SK-N-SH (cell line): ENCODE results near the gene TECPR2. TPM values are rescaled to one million over a fixed set of nuclear protein-coding genes. Genes with fewer than 3 reads are reported as not detected.

Experiments
- CTCF ChIA-PET: fragments of 300-600, 350-600 bp; formaldehyde crosslinking; extraction: SDS; loops from one replicate; lab custom pipeline; 2021; lab: Yijun Ruan, JAX
- POLR2A ChIA-PET: fragments of 350-600 bp; sonication (Branson Sonifier 250); formaldehyde crosslinking; extraction: SDS; loops from one replicate; lab custom pipeline; 2020; ENCODE audit warnings: antibody characterized with exemption, inconsistent platforms; lab: Yijun Ruan, JAX
- DNase-seq: peaks from one replicate; pipeline ENCODE4 v3.0.0; 2012
- H2AFZ ChIP-seq: fragments of 200-600 bp; sonication (generic); 2 replicates; pipeline ENCODE4 v1.8.1; 2016; ENCODE audit warnings: antibody characterized with exemption, mild to moderate bottlenecking, low read depth
- H3F3A ChIP-seq: fragments of 200-600 bp; sonication (generic); replicated peaks from 2 replicates; pipeline ENCODE3; 2016; ENCODE audit warnings: antibody characterized with exemption, mild to moderate bottlenecking; ENCODE audit not compliant: insufficient read depth
- H3K27ac ChIP-seq, 2 experiments: fragments of 200-500 bp in 1 of 2; fragments of 200-600 bp in 1 of 2; sonication (Bioruptor generic) in 1 of 2; sonication (generic), shearing (Covaris generic) in 1 of 2; 2 replicates each; pipeline versions ENCODE4 v1.5.1 to v1.6.1; 2014 to 2016; ENCODE audit warnings: low read depth in 2 of 2, inconsistent platforms in 1 of 2, low read length in 1 of 2, mild to moderate bottlenecking in 1 of 2, mixed read lengths in 1 of 2
- H3K27me3 ChIP-seq: fragments of 200-600 bp; sonication (generic), shearing (Covaris generic); 2 replicates; pipeline ENCODE4 v1.6.1; 2016; ENCODE audit warnings: mixed run types; ENCODE audit not compliant: insufficient read depth
- H3K36me3 ChIP-seq, 2 experiments: fragments of 200-500 bp in 1 of 2; fragments of 200-600 bp in 1 of 2; sonication (Bioruptor generic) in 1 of 2; sonication (generic) in 1 of 2; replicated peaks in 1 of 2; 2 replicates each; pipeline versions ENCODE3 to v1.5.1; 2014 to 2016; ENCODE audit warnings: low read length in 1 of 2, mild to moderate bottlenecking in 1 of 2; ENCODE audit not compliant: insufficient read depth in 2 of 2, control insufficient read depth in 1 of 2
- H3K4me1 ChIP-seq, 2 experiments: fragments of 200-500 bp in 1 of 2; fragments of 200-600 bp in 1 of 2; sonication (Bioruptor generic) in 1 of 2; sonication (generic), shearing (Covaris generic) in 1 of 2; 2 replicates each; pipeline versions ENCODE4 v1.5.1 to v1.6.1; 2014 to 2016; ENCODE audit warnings: low read depth in 1 of 2, low read length in 1 of 2, mixed run types in 1 of 2; ENCODE audit not compliant: insufficient read depth in 2 of 2, control insufficient read depth in 1 of 2
- H3K4me2 ChIP-seq: fragments of 200-600 bp; sonication (generic), shearing (Covaris generic); 2 replicates; pipeline ENCODE4 v1.6.1; 2017; ENCODE audit warnings: mixed run types
- H3K4me3 ChIP-seq, 2 experiments: fragments of 200-500 bp in 1 of 2; fragments of 200-600 bp in 1 of 2; sonication (Bioruptor generic) in 1 of 2; sonication (generic), shearing (Covaris generic) in 1 of 2; 2 replicates each; pipeline versions ENCODE4 v1.5.1 to v1.8.1; 2014 to 2016; ENCODE audit warnings: low read depth in 2 of 2, inconsistent platforms in 1 of 2, low read length in 1 of 2, mild to moderate bottlenecking in 1 of 2, mixed read lengths in 1 of 2, moderate library complexity in 1 of 2
- H3K79me2 ChIP-seq: fragments of 200-600 bp; sonication (generic); 2 replicates; pipeline ENCODE4 v1.8.1; 2017; ENCODE audit warnings: mild to moderate bottlenecking; ENCODE audit not compliant: insufficient read depth
- H3K9ac ChIP-seq: fragments of 200-600 bp; sonication (generic); 2 replicates; pipeline ENCODE4 v1.6.1; 2017; ENCODE audit warnings: mixed run types
- H3K9me2 ChIP-seq: fragments of 200-600 bp; sonication (generic); 2 replicates; pipeline ENCODE4 v1.6.1; 2017; ENCODE audit warnings: mixed run types
- H3K9me3 ChIP-seq: fragments of 200-600 bp; sonication (generic); 2 replicates; pipeline ENCODE4 v1.6.1; 2017; ENCODE audit warnings: mixed run types, mild to moderate bottlenecking, moderate library complexity
- H4K20me1 ChIP-seq: fragments of 200-600 bp; sonication (generic); 2 replicates; pipeline ENCODE4 v1.6.1; 2017; ENCODE audit warnings: mild to moderate bottlenecking, mixed run types; ENCODE audit not compliant: insufficient read depth
- CHD2 ChIP-seq: fragments of 150-350 bp; IDR thresholded peaks from 2 replicates; pipeline ENCODE4 v1.6.1; 2018; ENCODE audit warnings: low read length; ENCODE audit not compliant: partially characterized antibody
- ELF1 ChIP-seq: IDR thresholded peaks from 2 replicates; pipeline ENCODE4 v1.4.0; 2012
- EP300 ChIP-seq, 2 experiments: IDR thresholded peaks; 2 replicates each; pipeline versions ENCODE4 v1.4.0 to v1.6.1; 2012; ENCODE audit warnings: borderline replicate concordance in 1 of 2, low read depth in 1 of 2, low read length in 1 of 2
- FOXM1 ChIP-seq: IDR thresholded peaks from 2 replicates; pipeline ENCODE4 v1.4.0; 2012; ENCODE audit warnings: low read depth, mild to moderate bottlenecking
- GABPA ChIP-seq: IDR thresholded peaks from 2 replicates; pipeline ENCODE4 v1.4.0; 2012; ENCODE audit warnings: low read depth, mild to moderate bottlenecking
- NRF1 ChIP-seq: IDR thresholded peaks from 2 replicates; pipeline ENCODE4 v1.6.1; 2012; ENCODE audit warnings: low read depth, mild to moderate bottlenecking, low read length
- POLR2AphosphoS5 ChIP-seq: IDR thresholded peaks from 2 replicates; pipeline ENCODE4 v1.6.1; 2012; ENCODE audit warnings: low read depth, low read length
- RAD21 ChIP-seq: IDR thresholded peaks from 2 replicates; pipeline ENCODE4 v1.6.1; 2012; ENCODE audit warnings: mild to moderate bottlenecking, low read length
- RCOR1 ChIP-seq: fragments of 150-350 bp; IDR thresholded peaks from 2 replicates; pipeline ENCODE4 v1.6.1; 2017; ENCODE audit warnings: antibody characterized with exemption, low read length
- RFX5 ChIP-seq: IDR thresholded peaks from 2 replicates; pipeline ENCODE4 v1.6.1; 2012; ENCODE audit warnings: mild to moderate bottlenecking, improper control_type of control experiment, low read length
- RXRA ChIP-seq: IDR thresholded peaks from 2 replicates; pipeline ENCODE4 v1.4.0; 2012; ENCODE audit warnings: low read depth, mild to moderate bottlenecking, borderline replicate concordance
- YY1 ChIP-seq: IDR thresholded peaks from 2 replicates; pipeline ENCODE4 v1.4.0; 2012; ENCODE audit warnings: low read depth, mild to moderate bottlenecking
- ZBTB33 ChIP-seq: IDR thresholded peaks from 2 replicates; pipeline ENCODE4 v1.4.0; 2012; ENCODE audit warnings: low read depth, borderline replicate concordance
- WGBS: methylation state at CpG from one replicate; pipeline ENCODE4 v1.1.6; 2017; ENCODE audit warnings: low lambda C conversion rate; 5-methylcytosine and 5-hydroxymethylcytosine counted together
- polyA plus RNA-seq, 3 experiments: library from polyadenylated mRNA; depleted of rRNA; stranded (reverse); fragments of >200 nt; gene quantifications; 2 replicates each; pipeline ENCODE4 v1.2.3, GENCODE V29; 2012
- TF ChIP-seq, protein P1 (sequence below): IDR thresholded peaks from 2 replicates; pipeline ENCODE4 v1.6.1; 2012; ENCODE audit warnings: mild to moderate bottlenecking, low read depth, low read length, moderate library complexity
- TF ChIP-seq, protein P2 (sequence below): fragments of 200-600 bp; sonication (generic); IDR thresholded peaks from 2 replicates; pipeline ENCODE4 v1.6.1; 2017; ENCODE audit warnings: antibody characterized with exemption, mild to moderate bottlenecking, moderate library complexity
- TF ChIP-seq, protein P3 (sequence below): IDR thresholded peaks from 2 replicates; pipeline ENCODE4; 2012
- TF ChIP-seq, protein P4 (sequence below): fragments of 150-350 bp; IDR thresholded peaks from 2 replicates; pipeline ENCODE4 v1.6.1; 2016; ENCODE audit warnings: mild to moderate bottlenecking, low read depth, low read length

The TECPR2 gene
- polyA plus RNA-seq, 1 of the 3 experiments (the other 2 are of a cell fraction), result 6.9 TPM

- no peaks in the 10 kb centered on the region for H3K27me3 ChIP-seq
- H4K20me1 ChIP-seq, result no peaks in the 10 kb centered on the region
- H3K79me2 ChIP-seq, result no peaks in the 10 kb centered on the region
- no peak overlapping the region for H3K9ac ChIP-seq
- no peak overlapping the region for H3K4me3 ChIP-seq
- no peak overlapping the region for H3K4me2 ChIP-seq
- ChIA-PET POLR2A (no interaction called here), CTCF (no interaction called here)
- no peaks in the 10 kb centered on the region for H3K9me3 ChIP-seq
- H3K4me1 ChIP-seq, result no peaks in the 10 kb centered on the region
- TF ChIP-seq, protein P1, sequence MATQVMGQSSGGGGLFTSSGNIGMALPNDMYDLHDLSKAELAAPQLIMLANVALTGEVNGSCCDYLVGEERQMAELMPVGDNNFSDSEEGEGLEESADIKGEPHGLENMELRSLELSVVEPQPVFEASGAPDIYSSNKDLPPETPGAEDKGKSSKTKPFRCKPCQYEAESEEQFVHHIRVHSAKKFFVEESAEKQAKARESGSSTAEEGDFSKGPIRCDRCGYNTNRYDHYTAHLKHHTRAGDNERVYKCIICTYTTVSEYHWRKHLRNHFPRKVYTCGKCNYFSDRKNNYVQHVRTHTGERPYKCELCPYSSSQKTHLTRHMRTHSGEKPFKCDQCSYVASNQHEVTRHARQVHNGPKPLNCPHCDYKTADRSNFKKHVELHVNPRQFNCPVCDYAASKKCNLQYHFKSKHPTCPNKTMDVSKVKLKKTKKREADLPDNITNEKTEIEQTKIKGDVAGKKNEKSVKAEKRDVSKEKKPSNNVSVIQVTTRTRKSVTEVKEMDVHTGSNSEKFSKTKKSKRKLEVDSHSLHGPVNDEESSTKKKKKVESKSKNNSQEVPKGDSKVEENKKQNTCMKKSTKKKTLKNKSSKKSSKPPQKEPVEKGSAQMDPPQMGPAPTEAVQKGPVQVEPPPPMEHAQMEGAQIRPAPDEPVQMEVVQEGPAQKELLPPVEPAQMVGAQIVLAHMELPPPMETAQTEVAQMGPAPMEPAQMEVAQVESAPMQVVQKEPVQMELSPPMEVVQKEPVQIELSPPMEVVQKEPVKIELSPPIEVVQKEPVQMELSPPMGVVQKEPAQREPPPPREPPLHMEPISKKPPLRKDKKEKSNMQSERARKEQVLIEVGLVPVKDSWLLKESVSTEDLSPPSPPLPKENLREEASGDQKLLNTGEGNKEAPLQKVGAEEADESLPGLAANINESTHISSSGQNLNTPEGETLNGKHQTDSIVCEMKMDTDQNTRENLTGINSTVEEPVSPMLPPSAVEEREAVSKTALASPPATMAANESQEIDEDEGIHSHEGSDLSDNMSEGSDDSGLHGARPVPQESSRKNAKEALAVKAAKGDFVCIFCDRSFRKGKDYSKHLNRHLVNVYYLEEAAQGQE, result no peak
- TF ChIP-seq, protein P2, sequence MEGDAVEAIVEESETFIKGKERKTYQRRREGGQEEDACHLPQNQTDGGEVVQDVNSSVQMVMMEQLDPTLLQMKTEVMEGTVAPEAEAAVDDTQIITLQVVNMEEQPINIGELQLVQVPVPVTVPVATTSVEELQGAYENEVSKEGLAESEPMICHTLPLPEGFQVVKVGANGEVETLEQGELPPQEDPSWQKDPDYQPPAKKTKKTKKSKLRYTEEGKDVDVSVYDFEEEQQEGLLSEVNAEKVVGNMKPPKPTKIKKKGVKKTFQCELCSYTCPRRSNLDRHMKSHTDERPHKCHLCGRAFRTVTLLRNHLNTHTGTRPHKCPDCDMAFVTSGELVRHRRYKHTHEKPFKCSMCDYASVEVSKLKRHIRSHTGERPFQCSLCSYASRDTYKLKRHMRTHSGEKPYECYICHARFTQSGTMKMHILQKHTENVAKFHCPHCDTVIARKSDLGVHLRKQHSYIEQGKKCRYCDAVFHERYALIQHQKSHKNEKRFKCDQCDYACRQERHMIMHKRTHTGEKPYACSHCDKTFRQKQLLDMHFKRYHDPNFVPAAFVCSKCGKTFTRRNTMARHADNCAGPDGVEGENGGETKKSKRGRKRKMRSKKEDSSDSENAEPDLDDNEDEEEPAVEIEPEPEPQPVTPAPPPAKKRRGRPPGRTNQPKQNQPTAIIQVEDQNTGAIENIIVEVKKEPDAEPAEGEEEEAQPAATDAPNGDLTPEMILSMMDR, result no peak
- TF ChIP-seq RCOR1 (no peak), POLR2AphosphoS5 (no peak), RAD21 (no peak), NRF1 (no peak), FOXM1 (no peak), RXRA (no peak), GABPA (no peak), RFX5 (no peak), ELF1 (no peak), EP300 (IDR thresholded peaks at IDR 0.05; ENCODE audit: borderline replicate concordance in 1 of 2, low read depth in 1 of 2, low read length in 1 of 2) (no peak), CHD2 (no peak), YY1 (no peak), ZBTB33 (no peak)
- TF ChIP-seq, protein P3, sequence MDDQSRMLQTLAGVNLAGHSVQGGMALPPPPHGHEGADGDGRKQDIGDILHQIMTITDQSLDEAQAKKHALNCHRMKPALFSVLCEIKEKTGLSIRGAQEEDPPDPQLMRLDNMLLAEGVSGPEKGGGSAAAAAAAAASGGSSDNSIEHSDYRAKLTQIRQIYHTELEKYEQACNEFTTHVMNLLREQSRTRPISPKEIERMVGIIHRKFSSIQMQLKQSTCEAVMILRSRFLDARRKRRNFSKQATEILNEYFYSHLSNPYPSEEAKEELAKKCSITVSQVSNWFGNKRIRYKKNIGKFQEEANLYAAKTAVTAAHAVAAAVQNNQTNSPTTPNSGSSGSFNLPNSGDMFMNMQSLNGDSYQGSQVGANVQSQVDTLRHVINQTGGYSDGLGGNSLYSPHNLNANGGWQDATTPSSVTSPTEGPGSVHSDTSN, result no peak
- TF ChIP-seq, protein P4, sequence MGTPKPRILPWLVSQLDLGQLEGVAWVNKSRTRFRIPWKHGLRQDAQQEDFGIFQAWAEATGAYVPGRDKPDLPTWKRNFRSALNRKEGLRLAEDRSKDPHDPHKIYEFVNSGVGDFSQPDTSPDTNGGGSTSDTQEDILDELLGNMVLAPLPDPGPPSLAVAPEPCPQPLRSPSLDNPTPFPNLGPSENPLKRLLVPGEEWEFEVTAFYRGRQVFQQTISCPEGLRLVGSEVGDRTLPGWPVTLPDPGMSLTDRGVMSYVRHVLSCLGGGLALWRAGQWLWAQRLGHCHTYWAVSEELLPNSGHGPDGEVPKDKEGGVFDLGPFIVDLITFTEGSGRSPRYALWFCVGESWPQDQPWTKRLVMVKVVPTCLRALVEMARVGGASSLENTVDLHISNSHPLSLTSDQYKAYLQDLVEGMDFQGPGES, result no peak
- H3K36me3 ChIP-seq, result peaks cover 6 to 12% of the 10 kb centered on the region in 2 experiments
- H3K9me2 ChIP-seq, result no peaks in the 10 kb centered on the region
- no peak overlapping the region for H2AFZ ChIP-seq
- H3K27ac ChIP-seq, result no peak overlapping the region
- WGBS, result 94% methylated on average over 10 of the region's 10 CpGs
- DNase-seq, result no peak
- H3F3A ChIP-seq, result no peaks in the 10 kb centered on the region
Observed at GRCh38 chr14:102424923-102425322, 62.2 kb downstream of the TECPR2 start.
